CD14-positive monocyte (primary cell): ENCODE data around the gene RNF181. TPM values are rescaled to one million over a fixed set of nuclear protein-coding genes. Genes with fewer than 3 reads are reported as not detected.

ENCODE experiments used
- DNase-seq, 3 donors: peaks; one replicate each; pipeline ENCODE4 v3.0.0-alpha.2; 2011 to 2022
- H2AFZ ChIP-seq: 2 replicates; pipeline ENCODE4 v1.6.0; 2012; ENCODE audit warnings: mild to moderate bottlenecking, low read depth, low read length, inconsistent platforms; ENCODE audit not compliant: insufficient read depth, poor library complexity, severe bottlenecking
- H3K27ac ChIP-seq, 2 donors: 1 replicate in 1 of 2; 2 replicates in 1 of 2; pipeline ENCODE4 v1.5.1; 2012 to 2013; ENCODE audit warnings: low read length in 2 of 2, control low read depth in 1 of 2, inconsistent platforms in 1 of 2, low read depth in 1 of 2, mild to moderate bottlenecking in 1 of 2
- H3K27me3 ChIP-seq, 2 donors: one replicate each; pipeline versions ENCODE4 v1.6.0 to v1.6.1; 2011 to 2013; ENCODE audit warnings: low read length in 2 of 2; ENCODE audit not compliant: control insufficient read depth in 2 of 2, insufficient read depth in 2 of 2
- H3K36me3 ChIP-seq, 2 donors: replicated peaks in 1 of 2; 1 replicate in 1 of 2; 2 replicates in 1 of 2; pipeline versions ENCODE4 v1.5.1 to v1.6.1; 2012 to 2013; ENCODE audit warnings: low read length in 2 of 2, control low read depth in 1 of 2, inconsistent platforms in 1 of 2, mild to moderate bottlenecking in 1 of 2; ENCODE audit not compliant: insufficient read depth in 2 of 2, control insufficient read depth in 1 of 2
- H3K4me1 ChIP-seq, 2 donors: 1 replicate in 1 of 2; 2 replicates in 1 of 2; pipeline versions ENCODE4 v1.5.1 to v1.6.1; 2012 to 2013; ENCODE audit warnings: low read length in 2 of 2, control low read depth in 1 of 2, inconsistent platforms in 1 of 2, mild to moderate bottlenecking in 1 of 2, moderate library complexity in 1 of 2; ENCODE audit not compliant: insufficient read depth in 2 of 2, control insufficient read depth in 1 of 2
- H3K4me2 ChIP-seq: replicated peaks from 2 replicates; pipeline ENCODE3; 2012; ENCODE audit warnings: low read length, moderate library complexity, mild to moderate bottlenecking; ENCODE audit not compliant: poor library complexity, severe bottlenecking; ENCODE audit errors: extremely low read depth
- H3K4me3 ChIP-seq, 3 experiments: fragments of 200-600 bp in 1 of 3; sonication (generic) in 1 of 3; replicated peaks in 1 of 3; 1 replicate in 2 of 3; 2 replicates in 1 of 3; pipeline ENCODE4 v1.5.1; 2011 to 2013; ENCODE audit warnings: low read length in 3 of 3, mild to moderate bottlenecking in 3 of 3, control low read depth in 2 of 3, low read depth in 2 of 3, inconsistent platforms in 1 of 3, moderate library complexity in 1 of 3
- H3K79me2 ChIP-seq: 2 replicates; pipeline ENCODE4 v1.6.0; 2012; ENCODE audit warnings: mild to moderate bottlenecking, control low read depth, inconsistent platforms, low read length, moderate library complexity; ENCODE audit not compliant: insufficient read depth
- H3K9ac ChIP-seq: 2 replicates; pipeline ENCODE4 v1.6.0; 2017; ENCODE audit warnings: low read length, mild to moderate bottlenecking; ENCODE audit not compliant: insufficient read depth, poor library complexity, severe bottlenecking
- H3K9me3 ChIP-seq, 2 donors: replicated peaks in 1 of 2; 1 replicate in 1 of 2; 2 replicates in 1 of 2; pipeline versions ENCODE4 v1.5.1 to v1.6.1; 2012 to 2013; ENCODE audit warnings: low read length in 2 of 2, control low read depth in 1 of 2; ENCODE audit not compliant: control insufficient read depth in 1 of 2, insufficient read depth in 1 of 2
- H4K20me1 ChIP-seq: 2 replicates; pipeline ENCODE4 v1.6.0; 2012; ENCODE audit warnings: mild to moderate bottlenecking, low read length, control low read depth, moderate library complexity; ENCODE audit not compliant: insufficient read depth
- H3K27ac Mint-ChIP-seq, 7 donors: one replicate each; pipeline ENCODE4 v1.8.0; 2020; ENCODE audit warnings: mild to moderate bottlenecking in 7 of 7, mixed read lengths in 7 of 7, moderate library complexity in 6 of 7, inconsistent platforms in 2 of 7
- H3K27me3 Mint-ChIP-seq, 3 donors: one replicate each; pipeline ENCODE4 v1.8.0; 2021 to 2022; ENCODE audit warnings: low read depth in 3 of 3, mild to moderate bottlenecking in 3 of 3, mixed read lengths in 3 of 3, moderate library complexity in 3 of 3, inconsistent platforms in 1 of 3
- H3K36me3 Mint-ChIP-seq, 2 donors: one replicate each; pipeline ENCODE4 v1.8.0; 2020; ENCODE audit warnings: mixed read lengths in 2 of 2, inconsistent platforms in 1 of 2, mild to moderate bottlenecking in 1 of 2
- H3K4me1 Mint-ChIP-seq: one replicate; pipeline ENCODE4 v1.8.0; 2020; ENCODE audit warnings: mild to moderate bottlenecking, mixed read lengths
- H3K4me3 Mint-ChIP-seq, 2 donors: one replicate each; pipeline ENCODE4 v1.8.0; 2020; ENCODE audit warnings: mild to moderate bottlenecking in 2 of 2, mixed read lengths in 2 of 2, moderate library complexity in 1 of 2
- H3K9me3 Mint-ChIP-seq, 7 donors: one replicate each; pipeline ENCODE4 v1.8.0; 2020 to 2022; ENCODE audit warnings: mixed read lengths in 7 of 7, mild to moderate bottlenecking in 6 of 7, moderate library complexity in 6 of 7, inconsistent platforms in 2 of 7
- WGBS: methylation state at CpG from one replicate; pipeline ENCODE4 v1.1.5; 2013; ENCODE audit warnings: missing lambda C conversion rate; ENCODE audit not compliant: insufficient coverage; 5-methylcytosine and 5-hydroxymethylcytosine counted together
- intact Hi-C, 2 donors: fragments of 100-400 bp; cut with micrococcal nuclease; formaldehyde crosslinking; loops; one replicate each; pipeline versions ENCODE4 v1.15.0 to v1.15.1; 2023
- polyA plus RNA-seq, 3 donors: library from polyadenylated mRNA; depleted of rRNA in 1 of 3; unstranded in 2 of 3; stranded (reverse) in 1 of 3; fragments of 300-500 nt in 2 of 3; fragments of >200 nt in 1 of 3; fragmentation: Illumina TruSeq in 2 of 3; gene quantifications; 1 replicate in 2 of 3; 2 replicates in 1 of 3; pipeline ENCODE4 v1.2.3, GENCODE V29; 2012 to 2021
- TF ChIP-seq, protein P1 (sequence below): fragments of 200-600 bp; IDR thresholded peaks from one replicate; pipeline ENCODE4 v1.8.0; 2022; ENCODE audit warnings: antibody characterized with exemption, mild to moderate bottlenecking

Gene RNF181
- polyA plus RNA-seq, 3 donors = 254 to 475 (median 382) TPM

DNA sequence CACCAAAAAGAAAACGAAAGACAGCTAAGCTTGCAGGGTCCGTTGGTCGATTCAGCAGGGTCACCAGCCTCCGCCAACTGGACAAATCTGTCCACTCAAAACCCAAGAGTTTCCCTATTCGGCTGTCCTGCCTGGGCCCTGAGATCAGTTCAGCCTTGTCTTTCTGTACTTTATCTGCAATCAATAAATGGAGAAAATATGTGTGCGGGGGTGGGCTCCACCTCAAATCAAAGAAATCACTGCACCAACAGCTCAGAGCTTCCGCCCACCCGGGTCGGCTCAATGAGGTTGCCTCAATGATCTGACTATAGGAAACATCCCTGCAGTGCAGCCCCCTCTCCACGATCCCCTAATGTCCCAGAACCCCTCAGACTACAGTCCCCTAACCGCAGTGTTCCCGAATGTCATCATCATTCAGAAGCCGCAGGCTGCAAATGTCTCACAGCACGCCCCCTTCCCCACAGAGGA lies 34.7 kb upstream of the RNF181 start:
- Histone ChIP-seq H3K9me3 (no peaks in the 10 kb centered on the region), H3K79me2 (peaks cover 55% of the 10 kb centered on the region), H3K4me2 (peak overlapping the region; percentile 93), H3K27me3 (no peaks in the 10 kb centered on the region), H2AFZ (peak overlapping the region; percentile 97), H3K4me3 (peak overlapping the region; percentile 66 to 99 (median 82)), H3K36me3 (peaks cover 12 to 30% of the 10 kb centered on the region in 2 donors), H4K20me1 (no peaks in the 10 kb centered on the region), H3K4me1 (peaks cover 44 to 48% of the 10 kb centered on the region in 2 donors), H3K9ac (peak overlapping the region; percentile 80), H3K27ac (peak overlapping the region; percentile 80 to 94)
- DNase-seq = no peak
- H3K27ac Mint-ChIP-seq = peak overlapping the region; percentile 91 to 97 (median 95)
- H3K27me3 Mint-ChIP-seq = no peaks in the 10 kb centered on the region
- intact Hi-C loops = loop anchor here in 1 of 2 donors (5.0 kb wide), 1 partner anchor 41 kb away; the partner anchor contains the start of gene TMEM150A
- peaks cover 0 to 4% (median 0%) of the 10 kb centered on the region in 7 donors for H3K9me3 Mint-ChIP-seq
- H3K4me1 Mint-ChIP-seq = peaks cover 45% of the 10 kb centered on the region
- H3K4me3 Mint-ChIP-seq = peak overlapping the region; percentile 94 to 98
- TF ChIP-seq, protein P1, sequence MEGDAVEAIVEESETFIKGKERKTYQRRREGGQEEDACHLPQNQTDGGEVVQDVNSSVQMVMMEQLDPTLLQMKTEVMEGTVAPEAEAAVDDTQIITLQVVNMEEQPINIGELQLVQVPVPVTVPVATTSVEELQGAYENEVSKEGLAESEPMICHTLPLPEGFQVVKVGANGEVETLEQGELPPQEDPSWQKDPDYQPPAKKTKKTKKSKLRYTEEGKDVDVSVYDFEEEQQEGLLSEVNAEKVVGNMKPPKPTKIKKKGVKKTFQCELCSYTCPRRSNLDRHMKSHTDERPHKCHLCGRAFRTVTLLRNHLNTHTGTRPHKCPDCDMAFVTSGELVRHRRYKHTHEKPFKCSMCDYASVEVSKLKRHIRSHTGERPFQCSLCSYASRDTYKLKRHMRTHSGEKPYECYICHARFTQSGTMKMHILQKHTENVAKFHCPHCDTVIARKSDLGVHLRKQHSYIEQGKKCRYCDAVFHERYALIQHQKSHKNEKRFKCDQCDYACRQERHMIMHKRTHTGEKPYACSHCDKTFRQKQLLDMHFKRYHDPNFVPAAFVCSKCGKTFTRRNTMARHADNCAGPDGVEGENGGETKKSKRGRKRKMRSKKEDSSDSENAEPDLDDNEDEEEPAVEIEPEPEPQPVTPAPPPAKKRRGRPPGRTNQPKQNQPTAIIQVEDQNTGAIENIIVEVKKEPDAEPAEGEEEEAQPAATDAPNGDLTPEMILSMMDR = no peak
- H3K36me3 Mint-ChIP-seq = peaks cover 21 to 34% of the 10 kb centered on the region in 2 donors
- WGBS = 14% methylated on average over 8 of the region's 14 CpGs

DNA sequence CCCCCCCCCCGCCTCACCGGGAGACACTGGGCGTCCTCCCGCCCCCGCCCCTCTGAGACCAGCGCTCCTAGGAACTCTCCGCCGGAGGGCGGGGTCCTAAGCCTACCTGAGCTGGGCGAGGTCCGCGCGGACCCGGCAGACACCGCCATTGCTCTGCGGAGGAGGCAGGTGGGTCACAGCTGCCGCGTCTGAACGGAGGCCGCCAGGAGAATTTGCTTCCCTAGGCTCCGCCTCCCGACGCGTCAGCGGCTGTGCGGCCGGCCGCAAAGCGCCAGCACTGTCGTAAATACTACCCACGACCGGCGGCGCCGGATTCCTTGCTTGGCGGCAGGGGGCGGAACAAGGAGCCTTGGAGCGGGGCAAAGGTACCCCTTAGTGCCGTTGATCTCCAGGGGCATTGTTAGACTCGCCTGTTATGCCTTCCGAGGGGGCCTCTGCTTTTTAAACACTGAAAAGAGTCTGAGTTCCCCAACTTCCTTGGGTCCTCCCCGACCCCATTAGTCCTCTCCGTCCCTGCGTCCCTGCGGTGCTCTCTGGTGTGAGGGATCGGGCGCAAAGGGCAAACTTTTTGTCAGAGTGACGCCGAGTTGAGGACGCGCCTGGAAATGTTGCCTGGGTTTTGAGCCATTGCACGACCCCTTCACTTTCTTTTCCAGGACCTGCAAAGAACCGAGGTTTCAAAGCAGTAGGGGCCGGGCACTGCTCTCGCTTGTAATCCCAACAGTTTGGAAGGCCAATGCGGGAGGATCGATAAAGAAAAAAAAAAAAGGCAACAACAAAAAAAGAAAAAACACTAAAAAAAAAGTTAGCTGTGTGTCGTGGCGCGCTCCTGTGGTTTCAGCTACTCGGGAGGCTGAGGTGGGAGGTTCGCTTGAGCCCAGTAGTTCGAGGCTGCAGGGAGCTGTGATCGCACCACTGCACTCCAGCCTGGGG lies 34.0 kb upstream of the RNF181 start, which contains the start of gene GGCX:
Gene GGCX (minus strand): TSS at position 214 of the 933 bp plus-strand sequence. CDS start 65 bp downstream, at position 149.
- H3K4me1 ChIP-seq = peaks cover 44 to 52% of the 10 kb centered on the region in 2 donors
- H3K27me3 ChIP-seq = no peaks in the 10 kb centered on the region
- Mint-ChIP-seq H3K27ac (peak within 1 kb of the TSS; percentile 91 to 97 (median 95)), H3K9me3 (peaks cover 0 to 4% (median 0%) of the 10 kb centered on the region in 7 donors), H3K4me3 (peak within 1 kb of the TSS; percentile 94 to 99), H3K4me1 (peaks cover 46% of the 10 kb centered on the region), H3K36me3 (peaks cover 16 to 27% of the 10 kb centered on the region in 2 donors), H3K27me3 (no peaks in the 10 kb centered on the region)
- no peaks in the 10 kb centered on the region for H4K20me1 ChIP-seq
- TF ChIP-seq, protein P1 = no peak
- H3K27ac ChIP-seq = peak within 1 kb of the TSS; percentile 80 to 94
- peaks cover 48% of the 10 kb centered on the region for H3K79me2 ChIP-seq
- H3K36me3 ChIP-seq = peaks cover 7 to 23% of the 10 kb centered on the region in 2 donors
- intact Hi-C loops = loop anchor here in 1 of 2 donors (5.0 kb wide), 1 partner anchor 41 kb away; the partner anchor contains the start of gene TMEM150A
- H3K4me3 ChIP-seq = peak within 1 kb of the TSS; percentile 66 to 99 (median 82)
- DNase-seq = peak; percentile 89 to 91 (median 89)
- peak within 1 kb of the TSS; percentile 93 for H3K4me2 ChIP-seq
- 3% methylated on average over 50 of the region's 64 CpGs for WGBS
- H3K9ac ChIP-seq = peak within 1 kb of the TSS; percentile 80
- peak within 1 kb of the TSS; percentile 97 for H2AFZ ChIP-seq
- no peaks in the 10 kb centered on the region for H3K9me3 ChIP-seq
